22Rv1 (cell line): ENCODE measurements around the gene TMC8.

Experiments
- ZFX ChIP-seq: fragments of 450-650 bp; IDR thresholded peaks from 2 replicates; pipeline ENCODE4 v1.6.1; 2017; ENCODE audit warnings: antibody characterized with exemption, borderline replicate concordance
- TF ChIP-seq, protein P1 (sequence below): fragments of 450-650 bp; IDR thresholded peaks from 2 replicates; pipeline ENCODE4 v1.5.1; 2017; ENCODE audit warnings: mild to moderate bottlenecking

DNA sequence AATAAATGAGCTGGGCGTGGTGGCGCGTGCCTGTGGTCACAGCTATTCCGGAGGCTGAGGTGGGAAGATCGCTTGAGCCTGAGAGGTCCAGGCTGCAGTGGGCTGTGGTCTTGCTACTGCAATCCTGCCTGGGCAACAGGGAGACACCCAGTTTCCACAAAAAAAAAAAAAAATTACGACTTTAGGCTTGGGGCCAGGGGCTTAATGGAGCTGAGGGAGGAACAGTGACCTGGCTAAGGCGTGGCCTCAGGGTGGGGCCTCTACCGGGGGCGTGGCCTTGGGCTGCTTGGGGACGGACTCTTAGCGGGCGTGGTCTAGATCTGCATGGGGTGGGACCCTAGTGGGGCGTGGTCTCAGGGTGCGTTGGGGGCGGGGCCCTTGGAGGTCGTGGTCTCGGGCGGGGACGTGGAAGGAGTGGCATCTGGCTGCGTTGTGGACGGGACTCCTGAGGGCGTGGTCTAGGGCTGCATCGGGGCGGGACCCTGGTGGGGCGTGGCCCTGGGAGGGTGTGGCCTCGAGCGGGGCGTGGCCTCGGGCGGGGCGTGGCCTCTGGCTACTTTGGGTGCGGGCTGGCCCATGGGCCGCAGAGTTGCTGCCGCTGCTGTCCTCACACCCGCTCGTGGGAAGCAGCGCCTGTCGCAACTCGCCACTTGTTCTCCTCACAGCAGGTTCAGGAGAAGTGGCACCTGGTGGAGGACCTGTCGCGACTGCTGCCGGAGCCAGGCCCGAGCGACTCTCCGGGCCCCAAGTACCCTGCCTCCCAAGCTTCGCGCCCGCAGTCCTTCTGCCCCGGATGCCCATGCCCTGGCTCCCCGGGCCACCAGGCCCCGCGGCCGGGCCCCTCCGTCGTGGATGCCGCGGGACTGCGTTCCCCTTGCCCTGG lies 9.8 kb downstream of the TMC8 start:
- TF ChIP-seq, protein P1, sequence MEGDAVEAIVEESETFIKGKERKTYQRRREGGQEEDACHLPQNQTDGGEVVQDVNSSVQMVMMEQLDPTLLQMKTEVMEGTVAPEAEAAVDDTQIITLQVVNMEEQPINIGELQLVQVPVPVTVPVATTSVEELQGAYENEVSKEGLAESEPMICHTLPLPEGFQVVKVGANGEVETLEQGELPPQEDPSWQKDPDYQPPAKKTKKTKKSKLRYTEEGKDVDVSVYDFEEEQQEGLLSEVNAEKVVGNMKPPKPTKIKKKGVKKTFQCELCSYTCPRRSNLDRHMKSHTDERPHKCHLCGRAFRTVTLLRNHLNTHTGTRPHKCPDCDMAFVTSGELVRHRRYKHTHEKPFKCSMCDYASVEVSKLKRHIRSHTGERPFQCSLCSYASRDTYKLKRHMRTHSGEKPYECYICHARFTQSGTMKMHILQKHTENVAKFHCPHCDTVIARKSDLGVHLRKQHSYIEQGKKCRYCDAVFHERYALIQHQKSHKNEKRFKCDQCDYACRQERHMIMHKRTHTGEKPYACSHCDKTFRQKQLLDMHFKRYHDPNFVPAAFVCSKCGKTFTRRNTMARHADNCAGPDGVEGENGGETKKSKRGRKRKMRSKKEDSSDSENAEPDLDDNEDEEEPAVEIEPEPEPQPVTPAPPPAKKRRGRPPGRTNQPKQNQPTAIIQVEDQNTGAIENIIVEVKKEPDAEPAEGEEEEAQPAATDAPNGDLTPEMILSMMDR: no peak
- TF ChIP-seq ZFX: no peak
